ENCODE data around the gene SERPINF2. TPM values are rescaled to one million over a fixed set of nuclear protein-coding genes. Genes with fewer than 3 reads are reported as not detected.

SERPINF2 gene
- total RNA-seq, 1 donor from 2014 or later = 0.19 TPM

DNA sequence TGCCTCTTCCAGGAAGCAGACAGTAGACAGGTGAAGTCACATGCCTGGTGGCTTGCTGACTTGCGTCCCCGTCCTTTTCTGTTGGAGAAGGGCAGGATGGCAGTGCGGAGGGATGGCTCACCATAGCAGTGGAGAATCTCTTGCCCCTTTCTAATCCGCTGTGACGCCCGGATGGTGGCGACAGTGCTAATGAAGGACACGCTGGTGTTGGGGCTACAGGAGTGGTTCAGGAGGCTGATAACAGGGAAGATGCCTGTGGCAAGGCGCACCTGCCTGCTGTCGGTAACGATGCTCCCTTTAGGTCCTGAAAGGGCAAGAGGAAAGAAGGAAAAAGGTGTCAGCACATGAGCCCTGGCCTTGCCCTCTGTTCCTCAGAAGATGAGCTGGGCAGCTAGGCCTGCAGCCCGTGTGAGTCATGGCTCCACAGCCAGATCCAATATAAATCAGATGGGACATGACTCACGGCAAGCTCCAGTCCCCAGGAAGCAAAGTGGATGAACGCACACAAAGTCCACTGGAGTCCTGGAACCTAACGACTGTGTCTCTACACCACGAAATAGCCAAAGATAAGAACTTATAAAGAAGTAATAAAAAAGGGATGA is 44.7 kb downstream of the SERPINF2 start:
- Mint-ChIP-seq H3K27ac (ENCODE audit: unreplicated experiment) (no peak overlapping the region), H3K4me1 (peaks cover 3% of the 10 kb centered on the region), H3K27me3 (ENCODE audit: low read depth) (no peaks in the 10 kb centered on the region), H3K4me3 (no peak overlapping the region), H3K36me3 (ENCODE audit: low read depth) (peaks cover 6% of the 10 kb centered on the region), H3K9me3 (no peaks in the 10 kb centered on the region)
- no peak for TF ChIP-seq CTCF (conservative IDR thresholded peaks at IDR 0.05)
- DNase-seq (ENCODE audit: low read depth, low spot score) = no peak

- H3K27me3 Mint-ChIP-seq (ENCODE audit: low read depth) = no peaks in the 10 kb centered on the region
- no peak overlapping the region for H3K4me3 Mint-ChIP-seq
- H3K27ac Mint-ChIP-seq (ENCODE audit: unreplicated experiment) = no peak overlapping the region
- TF ChIP-seq CTCF (conservative IDR thresholded peaks at IDR 0.05) = no peak
- H3K36me3 Mint-ChIP-seq (ENCODE audit: low read depth) = peaks cover 2% of the 10 kb centered on the region
- H3K9me3 Mint-ChIP-seq = no peaks in the 10 kb centered on the region
- DNase-seq (ENCODE audit: low read depth, low spot score) = no peak
- H3K4me1 Mint-ChIP-seq = no peaks in the 10 kb centered on the region
These were observed 47.3 kb downstream of the SERPINF2 start for GRCh38 chr17:1789936-1790335.

DNA sequence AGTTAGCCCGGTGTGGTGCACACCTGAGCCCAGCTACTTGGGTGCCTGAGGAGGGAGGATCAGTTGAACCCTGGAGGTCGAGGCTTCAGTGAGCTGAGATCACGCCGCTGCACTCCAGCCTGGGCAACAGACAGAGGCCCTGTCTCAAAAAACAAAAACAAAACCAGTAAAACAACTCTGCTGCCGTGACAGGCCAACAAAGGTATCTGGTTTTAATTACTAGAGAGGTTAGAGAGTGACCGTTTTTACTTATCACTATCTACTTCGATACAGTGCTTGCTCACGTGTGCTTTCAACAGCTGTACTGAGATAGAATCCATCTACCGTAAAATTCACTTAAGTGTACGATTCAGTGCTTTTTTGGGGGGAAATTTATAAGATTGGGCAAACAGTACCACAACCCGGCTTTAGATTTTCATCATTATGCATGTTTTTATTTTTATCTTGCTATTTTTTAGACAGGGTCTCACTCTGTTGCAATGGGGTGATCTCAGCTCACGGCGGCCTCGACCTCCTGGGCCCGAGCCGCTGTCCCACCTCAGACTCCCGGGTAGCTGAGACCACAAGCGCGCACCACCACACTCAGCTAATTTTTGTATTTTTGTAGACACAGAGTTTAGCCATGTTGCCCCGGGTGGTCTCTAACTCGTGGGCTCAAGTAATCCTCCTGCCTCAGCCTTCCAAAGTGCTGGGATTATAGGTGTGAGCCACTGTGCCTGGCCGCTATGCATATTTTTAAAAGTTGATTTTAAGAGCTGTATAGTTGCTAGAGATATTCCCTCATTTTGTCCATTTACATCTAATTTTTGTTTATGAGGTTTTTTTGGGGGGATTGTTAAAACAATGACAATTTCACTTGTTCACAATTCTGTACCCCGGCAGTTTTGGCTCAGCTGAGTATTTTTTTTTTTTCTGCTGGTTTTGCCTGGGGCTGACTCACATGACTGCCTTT is 50.1 kb downstream of the SERPINF2 start:
- TF ChIP-seq CTCF (conservative IDR thresholded peaks at IDR 0.05) = no peak
- Mint-ChIP-seq H3K27me3 (ENCODE audit: low read depth) (no peaks in the 10 kb centered on the region), H3K4me3 (no peak overlapping the region), H3K4me1 (no peaks in the 10 kb centered on the region), H3K9me3 (no peaks in the 10 kb centered on the region), H3K27ac (ENCODE audit: unreplicated experiment) (no peak overlapping the region), H3K36me3 (ENCODE audit: low read depth) (peaks cover 2% of the 10 kb centered on the region)
- DNase-seq (ENCODE audit: low read depth, low spot score) = no peak

DNA sequence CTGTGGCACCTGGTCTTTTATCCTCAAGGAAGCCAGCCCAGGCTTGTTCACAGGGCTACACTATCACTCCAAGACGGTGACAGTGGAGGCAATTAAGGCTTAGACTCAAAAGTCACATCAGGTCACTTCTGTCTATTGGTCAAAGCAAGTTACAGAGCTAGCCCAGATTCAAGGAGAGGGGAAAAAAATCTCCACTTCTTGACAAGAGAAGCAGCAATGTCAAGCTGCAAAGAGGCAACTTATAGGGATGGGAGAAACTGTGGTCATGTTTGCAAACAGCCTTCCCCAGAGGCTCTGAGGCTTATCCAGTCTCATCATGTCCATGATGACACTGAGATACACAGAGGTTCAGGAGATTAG is 50.8 kb downstream of the SERPINF2 start:
- TF ChIP-seq CTCF (conservative IDR thresholded peaks at IDR 0.05) = no peak
- Mint-ChIP-seq H3K27ac (ENCODE audit: unreplicated experiment) (no peak overlapping the region), H3K27me3 (ENCODE audit: low read depth) (no peaks in the 10 kb centered on the region), H3K36me3 (ENCODE audit: low read depth) (peaks cover 2% of the 10 kb centered on the region), H3K4me1 (no peaks in the 10 kb centered on the region), H3K4me3 (no peak overlapping the region), H3K9me3 (no peaks in the 10 kb centered on the region)
- no peak for DNase-seq (ENCODE audit: low read depth, low spot score)

GRCh38 chr17:1796800-1797199 is 54.1 kb downstream of the SERPINF2 start:
- Mint-ChIP-seq H3K4me3 (no peak overlapping the region), H3K27me3 (ENCODE audit: low read depth) (no peaks in the 10 kb centered on the region), H3K27ac (ENCODE audit: unreplicated experiment) (no peak overlapping the region), H3K4me1 (no peaks in the 10 kb centered on the region), H3K36me3 (ENCODE audit: low read depth) (no peaks in the 10 kb centered on the region), H3K9me3 (no peaks in the 10 kb centered on the region)
- TF ChIP-seq CTCF (conservative IDR thresholded peaks at IDR 0.05) = no peak
- no peak for DNase-seq (ENCODE audit: low read depth, low spot score)
